ENCODE data around the gene ACTG1. TPM values are rescaled to one million over a fixed set of nuclear protein-coding genes. Genes with fewer than 3 reads are reported as not detected.
"Not testable (repeated sequence)": the region's sequence is repeated elsewhere in the genome, so short reads cannot be mapped to it uniquely, and the experiment has no call there.

ACTG1 gene
- total RNA-seq, 1 donor from 2014 or later: 4,027 TPM

- ATAC-seq: not testable (repeated sequence)
Measured at GRCh38 chr17:81531998-81532404, 19.4 kb upstream of the ACTG1 start.

- not testable (repeated sequence) for ATAC-seq
Measured at GRCh38 chr17:81531013-81531412, 18.4 kb upstream of the ACTG1 start.

DNA sequence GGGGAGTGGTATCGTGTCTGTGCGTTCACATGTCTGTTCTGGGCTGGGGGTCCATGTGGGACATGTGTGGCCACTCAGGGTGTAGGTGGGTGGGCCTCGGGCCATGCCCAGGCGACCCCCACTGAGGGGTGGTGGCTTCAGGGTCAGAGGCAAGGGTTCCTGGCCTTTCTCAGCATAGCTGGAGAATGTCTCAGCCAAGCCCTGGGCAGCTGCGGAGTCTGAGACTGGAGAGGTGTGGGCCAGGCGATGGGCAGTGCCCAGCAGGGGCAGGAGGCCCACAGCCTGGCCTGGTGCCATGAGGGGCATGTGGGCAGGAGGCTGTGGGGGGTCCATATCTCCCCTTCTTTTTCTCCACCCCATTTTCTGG, 16.8 kb upstream of the ACTG1 start:
- no peak for ATAC-seq

- ATAC-seq: no peak
Measured at GRCh38 chr17:81528651-81529436, 16.2 kb upstream of the ACTG1 start.

GRCh38 chr17:81528384-81528650, 15.7 kb upstream of the ACTG1 start:
- no peak for ATAC-seq

DNA sequence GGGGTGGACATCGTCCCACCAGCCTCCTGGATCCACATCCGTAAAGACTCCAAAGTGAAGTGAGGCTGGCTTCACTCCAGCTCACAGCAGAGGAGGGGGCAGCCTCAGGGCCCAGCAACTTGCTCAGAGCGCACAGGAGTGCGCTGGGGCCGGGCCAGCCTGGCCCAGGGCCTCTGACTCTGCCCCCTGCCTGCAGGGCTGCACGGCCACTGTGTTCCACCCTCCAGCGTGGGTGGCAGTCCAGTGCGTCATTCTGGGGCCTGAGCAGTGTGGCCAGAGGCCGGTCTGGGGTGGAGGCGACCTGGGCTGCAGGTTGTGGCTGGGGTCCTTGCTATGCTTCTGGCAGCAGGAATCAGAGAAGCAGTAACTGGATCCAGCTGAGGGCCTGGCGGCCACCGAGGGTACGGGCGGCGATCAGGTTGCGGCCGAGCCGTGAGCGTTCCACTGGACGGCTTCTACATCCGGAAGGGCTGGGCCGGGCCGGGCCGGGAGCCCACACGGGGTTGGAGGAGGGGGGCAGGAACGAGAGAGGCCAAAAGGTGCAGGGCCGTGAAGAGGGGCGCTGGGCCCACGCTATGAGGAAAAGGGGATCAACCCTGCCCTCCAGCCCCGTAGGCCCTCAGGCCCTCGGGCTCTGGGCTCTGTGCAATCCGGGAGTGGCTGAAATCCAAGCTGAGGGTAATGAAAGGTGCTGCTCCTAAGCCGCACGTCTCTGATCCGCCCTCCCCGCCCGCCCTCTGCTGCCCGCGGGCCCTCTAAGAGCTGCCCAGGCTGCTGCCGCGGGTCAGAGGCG, 15.2 kb upstream of the ACTG1 start, which contains the start of gene FSCN2:
FSCN2 (plus strand) TSS at position 787 of the 793 bp plus-strand sequence. CDS start 155 bp downstream, outside the sequence.
- peak; percentile 42 for ATAC-seq

GRCh38 chr17:81526662-81527571, 14.3 kb upstream of the ACTG1 start:
- no peak for ATAC-seq

- no peak for ATAC-seq
Measured at GRCh38 chr17:81524865-81525159, 12.2 kb upstream of the ACTG1 start.

DNA sequence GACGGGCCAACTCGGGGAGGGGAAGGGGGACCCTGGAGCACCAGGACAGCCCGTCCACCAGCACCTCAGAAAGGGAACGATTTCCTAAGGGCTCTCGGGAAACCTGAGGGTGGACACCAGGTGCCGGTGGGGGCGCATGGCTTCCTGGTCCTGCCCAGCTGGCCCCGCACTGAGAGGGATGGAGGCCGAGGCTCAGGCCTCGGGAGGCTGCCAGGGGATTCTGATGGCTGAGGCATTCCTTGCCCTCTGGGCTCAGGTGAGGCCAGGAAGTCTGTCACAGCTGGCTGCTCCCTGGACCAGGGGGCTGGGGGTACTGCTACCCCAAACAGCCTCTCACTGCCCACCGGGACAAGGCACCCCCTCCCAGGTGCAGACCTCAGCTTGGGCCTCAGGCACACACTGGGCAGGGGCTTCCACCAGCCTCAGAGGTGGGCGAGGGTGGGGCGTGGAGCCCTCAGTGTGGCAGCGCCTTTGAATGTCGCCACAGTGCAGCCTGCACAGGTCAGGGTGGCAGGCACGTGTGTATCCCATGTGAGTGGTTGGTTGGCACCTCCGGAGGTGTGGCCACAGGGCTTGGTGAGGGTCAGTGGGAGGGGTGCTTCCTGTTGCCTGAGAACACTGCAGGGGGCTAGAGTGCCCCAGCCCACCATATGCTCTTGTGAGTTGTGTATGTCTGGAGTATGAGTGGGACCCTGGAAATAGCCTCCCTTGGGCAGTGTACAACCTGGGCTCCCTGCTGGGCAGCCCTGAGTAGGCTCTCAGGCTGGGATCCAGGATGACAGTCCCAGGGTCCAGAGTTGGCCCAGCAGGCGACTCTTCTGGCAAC, 11.7 kb upstream of the ACTG1 start:
- ATAC-seq: no peak

DNA sequence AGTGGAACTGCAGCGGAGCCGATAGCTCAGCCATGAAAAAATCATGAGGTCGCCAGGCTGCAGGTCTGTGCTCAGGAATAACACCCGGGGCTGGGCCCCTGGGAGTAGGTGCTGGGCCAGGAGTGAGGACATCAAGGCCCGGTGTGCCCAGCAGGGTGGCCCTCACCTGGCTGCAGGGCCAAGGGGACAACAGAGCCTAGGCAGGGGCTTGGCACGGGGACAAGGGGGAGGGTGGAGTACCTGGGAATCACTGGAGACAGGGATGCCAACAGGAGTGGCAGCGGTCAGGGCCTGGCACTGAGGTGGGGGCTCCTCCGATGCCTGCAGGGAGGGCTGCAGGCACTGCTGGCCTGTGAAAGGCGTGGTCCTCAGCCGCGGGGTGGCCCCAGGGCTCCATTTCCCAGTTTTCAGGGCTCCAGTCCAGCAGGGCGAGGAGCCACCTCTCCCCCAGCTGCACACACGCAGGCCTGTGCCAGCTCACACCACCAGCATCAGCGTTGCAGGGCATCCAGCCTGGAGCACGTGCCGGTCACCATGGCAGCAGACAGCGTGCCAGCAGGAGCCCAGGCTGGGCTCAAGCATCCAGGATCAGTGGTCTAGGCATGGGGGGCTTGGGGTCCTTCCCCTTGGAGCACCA, 10.9 kb upstream of the ACTG1 start:
- no peak for ATAC-seq

- no peak for ATAC-seq
Measured at GRCh38 chr17:81522491-81523401, 10.1 kb upstream of the ACTG1 start.

DNA sequence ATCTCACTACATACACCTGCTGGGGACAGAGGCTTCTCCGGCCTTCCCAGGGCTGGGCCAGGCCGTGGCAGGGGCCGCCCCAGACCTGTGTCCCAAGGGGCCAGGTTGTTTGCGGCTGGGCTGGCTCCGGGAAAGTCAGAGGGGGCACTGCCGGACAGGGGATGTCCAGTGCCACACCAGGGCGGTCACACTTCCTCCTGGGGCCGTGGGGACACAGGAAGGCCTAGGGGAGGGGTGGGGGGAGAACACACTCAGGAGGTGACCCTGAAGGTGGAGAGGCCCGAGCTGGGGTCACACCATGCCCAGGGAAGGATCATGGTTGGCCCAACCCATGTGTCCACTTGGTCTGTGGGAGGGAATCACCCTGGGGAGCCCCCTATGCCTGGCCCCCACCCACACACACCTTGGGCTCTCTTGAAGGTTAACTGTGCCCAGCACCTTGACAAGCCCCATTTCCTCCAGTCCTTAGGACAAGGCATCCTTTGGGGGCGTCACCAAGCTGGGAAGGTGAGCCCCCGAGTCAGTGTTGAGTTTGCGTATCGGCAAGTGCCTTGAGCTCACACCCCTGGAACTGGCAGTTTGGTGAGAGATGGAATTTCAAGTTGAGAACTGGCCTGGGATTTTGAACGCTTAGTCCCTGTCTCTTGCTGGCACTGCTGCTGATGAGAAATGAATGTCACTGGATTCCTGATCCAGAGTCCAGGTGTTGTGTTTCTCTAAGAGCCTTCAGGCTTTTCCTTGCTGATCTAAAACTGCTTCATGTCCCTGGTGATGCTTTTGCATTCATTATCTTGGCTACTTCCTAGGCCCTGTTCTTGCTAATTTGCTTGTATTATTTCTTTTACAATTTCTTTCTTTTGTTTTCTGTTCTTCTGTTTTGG, 7.7 kb upstream of the ACTG1 start:
- ATAC-seq: no peak

DNA sequence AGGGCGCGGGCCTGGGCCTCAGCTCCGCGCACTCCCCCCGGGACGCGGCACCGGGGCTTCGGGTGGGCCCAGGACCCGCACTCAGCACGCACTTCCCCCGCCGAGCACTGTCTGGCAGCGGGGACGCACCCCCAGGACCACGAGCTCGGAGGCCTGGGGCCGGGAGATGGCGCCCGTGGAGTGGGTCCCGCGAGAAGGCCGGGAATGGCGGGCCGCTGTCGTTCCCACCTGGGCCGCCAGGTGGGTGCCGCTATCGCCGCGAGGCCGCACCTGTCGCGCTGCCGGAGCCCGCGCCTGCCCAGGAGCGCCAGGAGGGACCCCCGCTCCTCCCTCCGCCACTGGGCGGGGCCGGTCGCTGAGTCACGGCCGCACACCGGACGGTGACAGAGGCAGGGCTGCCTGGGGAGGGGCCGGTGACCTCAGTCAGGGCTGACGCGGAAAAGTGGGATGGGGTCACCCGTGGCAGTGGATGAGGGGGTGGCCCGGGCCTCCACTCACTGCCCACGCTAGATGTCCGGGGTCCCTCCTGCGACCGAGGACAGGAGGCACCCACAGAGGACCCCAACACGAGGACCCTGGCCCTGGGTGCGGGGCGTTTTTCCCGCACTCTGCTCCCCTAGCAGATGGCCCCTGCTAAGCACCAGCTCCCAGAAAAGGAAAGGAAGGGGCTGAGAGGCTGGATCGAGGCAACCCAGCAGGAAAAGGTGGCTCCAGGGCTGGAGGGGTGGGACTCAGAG, 6.9 kb upstream of the ACTG1 start:
- ATAC-seq: peak; percentile 65

DNA sequence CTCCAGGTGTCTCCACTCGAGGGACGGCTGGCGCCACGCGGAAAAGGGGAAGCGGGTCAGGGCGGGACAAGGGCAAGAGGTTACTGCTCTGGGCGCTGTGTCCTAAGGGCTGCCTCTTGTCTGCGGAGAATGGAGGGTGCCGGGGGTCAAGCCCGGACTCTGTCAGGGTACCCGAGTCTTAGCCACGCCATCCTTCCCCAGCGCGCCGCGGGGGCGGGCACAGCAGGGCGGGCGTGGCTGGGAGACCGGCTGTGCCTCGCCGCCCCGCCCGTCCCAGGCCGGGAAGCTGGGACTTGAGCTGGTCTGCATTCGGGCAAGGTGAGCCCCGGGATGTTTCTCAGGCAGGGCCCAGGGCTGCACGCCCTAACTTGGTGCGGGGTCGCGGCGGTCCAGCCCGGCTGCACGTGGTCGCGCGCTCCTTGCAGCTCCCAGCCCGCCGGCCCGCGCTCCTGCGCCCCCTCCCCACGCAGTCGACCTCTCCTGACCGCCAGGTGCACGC, 6.2 kb upstream of the ACTG1 start:
- ATAC-seq: peak; percentile 41

GRCh38 chr17:81518113-81518784, 5.7 kb upstream of the ACTG1 start:
- ATAC-seq: peak; percentile 0

GRCh38 chr17:81517339-81518112, 4.9 kb upstream of the ACTG1 start:
- ATAC-seq: no peak

- ATAC-seq: no peak
Measured at GRCh38 chr17:81517009-81517338, 4.4 kb upstream of the ACTG1 start.

Data from esophagus mucosa (tissue), 1 donor.